GM12878 (cell line): ENCODE results near the gene SHISAL2B. TPM values are rescaled to one million over a fixed set of nuclear protein-coding genes. Genes with fewer than 3 reads are reported as not detected.
"Not testable (repeated sequence)": the region's sequence is repeated elsewhere in the genome, so short reads cannot be mapped to it uniquely, and the experiment has no call there.

Experiments
- ATAC-seq: fragments of 200-7000 bp; cut with Tn5 transposase; 3 replicates; pipeline ENCODE4 v1.9.1; 2020; ENCODE audit warnings: mild to moderate bottlenecking, moderate library complexity
- BruUV-seq: library from RNA; stranded (reverse); fragments of 400-500 nt; replicated peaks from 2 replicates; lab custom pipeline; 2021; lab: Mats Ljungman, UMichigan
- CTCF ChIA-PET: fragments of 300-600 bp; sonication (Branson Sonifier 250); formaldehyde crosslinking; extraction: SDS; loops from one replicate; lab custom pipeline; 2021; ENCODE audit warnings: inconsistent platforms; lab: Yijun Ruan, JAX
- POLR2A ChIA-PET: fragments of 350-600 bp; formaldehyde crosslinking; extraction: SDS; loops from one replicate; lab custom pipeline; 2021; ENCODE audit warnings: inconsistent platforms; lab: Charles Lee
- RAD21 ChIA-PET: fragments of 300-600 bp; sonication (Branson Sonifier 250); formaldehyde crosslinking; loops from one replicate; lab custom pipeline; 2023; ENCODE audit warnings: antibody characterized with exemption; ENCODE audit not compliant: unreplicated experiment; lab: Charles Lee
- SMC1A ChIA-PET: fragments of 300-600 bp; sonication (Branson Sonifier 250); formaldehyde crosslinking; loops from one replicate; lab custom pipeline; 2023; ENCODE audit not compliant: unreplicated experiment, uncharacterized antibody; lab: Charles Lee
- DNase-seq: peaks from one replicate; pipeline ENCODE4 v3.0.0-alpha.2; 2011; ENCODE audit warnings: low read depth, low spot score
- FAIRE-seq: peaks from 3 replicates; lab custom pipeline; 2011; peaks lifted over from hg19 to GRCh38; lab: Jason Lieb, UNC
- H2AFZ ChIP-seq: 2 replicates; pipeline ENCODE4 v1.6.0; 2011; ENCODE audit warnings: low read depth, low read length, control low read depth; ENCODE audit not compliant: control insufficient read depth
- H3K27ac ChIP-seq: 2 replicates; pipeline ENCODE4 v1.5.1; 2011; ENCODE audit warnings: control low read depth; ENCODE audit not compliant: control insufficient read depth, insufficient read depth
- H3K27me3 ChIP-seq, 2 experiments: replicated peaks in 1 of 2; 2 replicates each; pipeline versions ENCODE4 v1.6.0 to v1.6.1; 2011; ENCODE audit warnings: low read length in 1 of 2; ENCODE audit not compliant: control insufficient read depth in 2 of 2, insufficient read depth in 2 of 2
- H3K36me3 ChIP-seq, 2 experiments: 2 replicates each; pipeline ENCODE4 v1.5.1; 2011; ENCODE audit warnings: low read length in 1 of 2; ENCODE audit not compliant: control insufficient read depth in 2 of 2, insufficient read depth in 2 of 2
- H3K4me1 ChIP-seq: 2 replicates; pipeline ENCODE4 v1.6.1; 2011; ENCODE audit warnings: mild to moderate bottlenecking, low read length, moderate library complexity, mixed read lengths; ENCODE audit not compliant: control insufficient read depth, insufficient read depth
- H3K4me2 ChIP-seq: 2 replicates; pipeline ENCODE4 v1.6.0; 2011; ENCODE audit warnings: control low read depth; ENCODE audit not compliant: control insufficient read depth, insufficient read depth
- H3K4me3 ChIP-seq: fragments of 200-600 bp; sonication (generic); 2 replicates; pipeline ENCODE4 v1.5.1; 2016
- H3K79me2 ChIP-seq: 2 replicates; pipeline ENCODE4 v1.6.0; 2011; ENCODE audit warnings: low read length; ENCODE audit not compliant: control insufficient read depth, insufficient read depth
- H3K9ac ChIP-seq: 2 replicates; pipeline ENCODE4 v1.8.0; 2011; ENCODE audit warnings: low read length, control low read depth, mixed read lengths; ENCODE audit not compliant: control insufficient read depth, insufficient read depth
- H3K9me3 ChIP-seq: replicated peaks from 3 replicates; pipeline ENCODE4 v1.5.1; 2011; ENCODE audit warnings: mild to moderate bottlenecking, low read length; ENCODE audit not compliant: control insufficient read depth, insufficient read depth
- H4K20me1 ChIP-seq: 2 replicates; pipeline ENCODE4 v1.6.0; 2011; ENCODE audit not compliant: control insufficient read depth, insufficient read depth
- CREM ChIP-seq: IDR thresholded peaks from 2 replicates; pipeline ENCODE4 v1.6.1; 2014; ENCODE audit warnings: antibody characterized with exemption, low read depth
- GABPA ChIP-seq: IDR thresholded peaks from 2 replicates; pipeline ENCODE4 v1.6.1; 2014; ENCODE audit warnings: antibody characterized with exemption, low read depth, mild to moderate bottlenecking, inconsistent platforms
- HDAC2 ChIP-seq: fragments of 200-600 bp; sonication (generic); IDR thresholded peaks from 2 replicates; pipeline ENCODE4 v1.6.1; 2017
- NFIC ChIP-seq: IDR thresholded peaks from 2 replicates; pipeline ENCODE4 v1.6.1; 2012; ENCODE audit warnings: low read depth, mild to moderate bottlenecking, inconsistent platforms, low read length, moderate library complexity
- PAX8 ChIP-seq: fragments of 450-650 bp; IDR thresholded peaks from 2 replicates; pipeline ENCODE4 v1.6.1; 2017; ENCODE audit warnings: mild to moderate bottlenecking, moderate library complexity
- RFX5 ChIP-seq: IDR thresholded peaks from 2 replicates; pipeline ENCODE4 v1.6.1; 2011; ENCODE audit warnings: low read depth, low read length, improper control_type of control experiment
- ZNF217 ChIP-seq: fragments of 450-650 bp; IDR thresholded peaks from 2 replicates; pipeline ENCODE4 v1.6.1; 2017; ENCODE audit warnings: antibody characterized with exemption, mild to moderate bottlenecking
- WGBS: methylation state at CpG from one replicate; pipeline ENCODE4 v1.1.6; 2016; ENCODE audit warnings: low lambda C conversion rate; ENCODE audit not compliant: insufficient replicate concordance, insufficient coverage; ENCODE audit errors: missing lambda C conversion rate; 5-methylcytosine and 5-hydroxymethylcytosine counted together
- in situ Hi-C: fragments of 300-500 bp; cut with MboI; formaldehyde crosslinking; loops from 9 replicates; pipeline ENCODE4 v1.14.3; 2018; ENCODE audit warnings: mixed read lengths
- intact Hi-C: fragments of 100-400 bp; cut with micrococcal nuclease; formaldehyde crosslinking; loops from one replicate; pipeline ENCODE4 v1.14.2; 2022; ENCODE audit not compliant: unreplicated experiment
- polyA plus RNA-seq, 11 experiments: library from polyadenylated mRNA; depleted of rRNA in 4 of 11; unstranded in 6 of 11; stranded (reverse) in 5 of 11; fragments of >200 nt; fragmentation: Nextera tagmentation in 4 of 11; fragmentation: Illumina TruSeq in 1 of 11; extraction: Ambion mirVana in 4 of 11; extraction: Trizol in 1 of 11; gene quantifications; 1 replicate in 1 of 11; 2 replicates in 10 of 11; pipeline versions ENCODE4 v1.2.1 to v1.2.3, GENCODE V29; 2011 to 2016; ENCODE audit warnings: inconsistent platforms in 2 of 11, missing spikeins in 2 of 11, low read depth in 1 of 11
- total RNA-seq, 4 experiments: library from RNA; depleted of rRNA in 3 of 4; stranded (reverse); fragments of >200 nt in 3 of 4; fragmentation: Illumina TruSeq in 1 of 4; extraction: Trizol in 1 of 4; gene quantifications; 2 replicates each; pipeline versions ENCODE4 v1.2.1 to v1.2.3, GENCODE V29; 2013 to 2021
- TF ChIP-seq, protein P1 (sequence below): fragments of 450-650 bp; IDR thresholded peaks from 2 replicates; pipeline ENCODE4 v1.6.1; 2017; ENCODE audit warnings: mild to moderate bottlenecking, moderate library complexity
- TF ChIP-seq, protein P2 (sequence below): fragments of 450-650 bp; IDR thresholded peaks from 2 replicates; pipeline ENCODE4 v1.6.1; 2018; ENCODE audit warnings: borderline replicate concordance, mild to moderate bottlenecking; ENCODE audit not compliant: partially characterized antibody
- TF ChIP-seq, protein P3 (sequence below): IDR thresholded peaks from 2 replicates; pipeline ENCODE4 v1.6.1; 2011; ENCODE audit warnings: borderline replicate concordance, low read depth, mild to moderate bottlenecking, moderate library complexity, mixed read lengths, low read length; ENCODE audit not compliant: insufficient read depth; ENCODE audit errors: extremely low read length

The SHISAL2B gene
- total and polyA plus RNA-seq, 10 of the 15 experiments (the other 5 are each of a cell fraction or from before 2014, with no cell fraction given), result not detected

DNA sequence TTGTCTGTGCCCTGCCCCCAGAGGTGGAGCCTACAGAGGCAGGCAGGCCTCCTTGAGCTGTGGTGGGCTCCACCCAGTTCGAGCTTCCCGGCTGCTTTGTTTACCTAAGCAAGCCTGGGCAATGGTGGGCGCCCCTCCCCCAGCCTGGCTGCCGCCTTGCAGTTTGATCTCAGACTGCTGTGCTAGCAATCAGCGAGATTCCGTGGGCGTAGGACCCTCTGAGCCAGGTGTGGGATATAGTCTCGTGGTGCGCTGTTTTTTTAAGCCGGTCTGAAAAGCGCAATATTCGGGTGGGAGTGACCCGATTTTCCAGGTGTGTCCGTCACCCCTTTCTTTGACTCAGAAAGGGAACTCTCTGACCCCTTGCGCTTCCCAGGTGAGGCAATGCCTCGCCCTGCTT, 24.2 kb downstream of the SHISAL2B start:
- CTCF ChIA-PET, H3K79me2 ChIP-seq, H3K4me1 ChIP-seq, H3K4me2 ChIP-seq, H3K9me3 ChIP-seq, intact Hi-C loops, in situ Hi-C loops, RAD21 ChIA-PET, BruUV-seq, H3K4me3 ChIP-seq, H3K36me3 ChIP-seq, H4K20me1 ChIP-seq, H3K27ac ChIP-seq, SMC1A ChIA-PET, DNase-seq, H2AFZ ChIP-seq, H3K27me3 ChIP-seq, H3K9ac ChIP-seq, FAIRE-seq, POLR2A ChIA-PET, ATAC-seq: not testable (repeated sequence)
- WGBS, result 96% methylated on average over 8 of the region's 16 CpGs

DNA sequence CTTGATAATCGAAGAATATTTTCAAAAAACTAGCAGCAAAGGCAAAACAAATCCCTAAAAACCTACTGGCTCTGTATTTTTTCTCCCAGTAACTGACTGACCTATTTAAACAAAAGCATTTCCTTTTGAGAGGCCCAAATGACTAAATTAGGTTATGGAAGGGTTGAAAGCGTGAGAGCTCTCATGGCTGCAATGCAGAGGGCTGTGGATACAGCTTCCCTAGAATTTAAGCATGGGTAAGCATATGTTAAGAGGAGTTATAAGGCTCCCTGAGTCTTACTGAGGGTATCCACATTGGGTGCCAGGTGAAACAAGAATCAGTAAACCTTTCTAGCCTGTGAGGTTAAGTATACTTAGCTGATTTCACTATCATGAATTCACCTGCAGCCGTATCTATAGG, 32.3 kb downstream of the SHISAL2B start:
- Histone ChIP-seq H3K9ac (no peak overlapping the region), H3K79me2 (no peaks in the 10 kb centered on the region), H3K4me1 (no peaks in the 10 kb centered on the region), H3K4me3 (no peak overlapping the region), H3K36me3 (peaks cover 0 to 11% of the 10 kb centered on the region in 2 experiments; a peak in 1 of 4 replicates), H3K27ac (no peak overlapping the region), H3K27me3 (no peaks in the 10 kb centered on the region), H4K20me1 (no peaks in the 10 kb centered on the region), H2AFZ (no peak overlapping the region), H3K4me2 (no peak overlapping the region), H3K9me3 (no peaks in the 10 kb centered on the region)
- no peak for FAIRE-seq
- ATAC-seq, result no peak
- DNase-seq, result no peak
- ChIA-PET POLR2A (no interaction called here), RAD21 (interaction anchor here (1.6 kb wide), 1 partner anchor 9 kb away, joined by 3 read pairs; no protein-coding TSS in a partner anchor), SMC1A (interaction anchor here (1.5 kb wide), 1 partner anchor 16 kb away, joined by 3 read pairs; no protein-coding TSS in a partner anchor), CTCF (interaction anchor here (0.8 to 1.0 kb wide), 3 partner anchors 10 to 61 kb away, joined by 3 read pairs; no protein-coding TSS in a partner anchor)
- intact Hi-C loops (no loop called here), in situ Hi-C loops (no loop called here)
- 65% methylated on average over 3 of the region's 3 CpGs for WGBS
- no TSS peak for BruUV-seq
- no peak for TF ChIP-seq NFIC
- TF ChIP-seq, protein P1, sequence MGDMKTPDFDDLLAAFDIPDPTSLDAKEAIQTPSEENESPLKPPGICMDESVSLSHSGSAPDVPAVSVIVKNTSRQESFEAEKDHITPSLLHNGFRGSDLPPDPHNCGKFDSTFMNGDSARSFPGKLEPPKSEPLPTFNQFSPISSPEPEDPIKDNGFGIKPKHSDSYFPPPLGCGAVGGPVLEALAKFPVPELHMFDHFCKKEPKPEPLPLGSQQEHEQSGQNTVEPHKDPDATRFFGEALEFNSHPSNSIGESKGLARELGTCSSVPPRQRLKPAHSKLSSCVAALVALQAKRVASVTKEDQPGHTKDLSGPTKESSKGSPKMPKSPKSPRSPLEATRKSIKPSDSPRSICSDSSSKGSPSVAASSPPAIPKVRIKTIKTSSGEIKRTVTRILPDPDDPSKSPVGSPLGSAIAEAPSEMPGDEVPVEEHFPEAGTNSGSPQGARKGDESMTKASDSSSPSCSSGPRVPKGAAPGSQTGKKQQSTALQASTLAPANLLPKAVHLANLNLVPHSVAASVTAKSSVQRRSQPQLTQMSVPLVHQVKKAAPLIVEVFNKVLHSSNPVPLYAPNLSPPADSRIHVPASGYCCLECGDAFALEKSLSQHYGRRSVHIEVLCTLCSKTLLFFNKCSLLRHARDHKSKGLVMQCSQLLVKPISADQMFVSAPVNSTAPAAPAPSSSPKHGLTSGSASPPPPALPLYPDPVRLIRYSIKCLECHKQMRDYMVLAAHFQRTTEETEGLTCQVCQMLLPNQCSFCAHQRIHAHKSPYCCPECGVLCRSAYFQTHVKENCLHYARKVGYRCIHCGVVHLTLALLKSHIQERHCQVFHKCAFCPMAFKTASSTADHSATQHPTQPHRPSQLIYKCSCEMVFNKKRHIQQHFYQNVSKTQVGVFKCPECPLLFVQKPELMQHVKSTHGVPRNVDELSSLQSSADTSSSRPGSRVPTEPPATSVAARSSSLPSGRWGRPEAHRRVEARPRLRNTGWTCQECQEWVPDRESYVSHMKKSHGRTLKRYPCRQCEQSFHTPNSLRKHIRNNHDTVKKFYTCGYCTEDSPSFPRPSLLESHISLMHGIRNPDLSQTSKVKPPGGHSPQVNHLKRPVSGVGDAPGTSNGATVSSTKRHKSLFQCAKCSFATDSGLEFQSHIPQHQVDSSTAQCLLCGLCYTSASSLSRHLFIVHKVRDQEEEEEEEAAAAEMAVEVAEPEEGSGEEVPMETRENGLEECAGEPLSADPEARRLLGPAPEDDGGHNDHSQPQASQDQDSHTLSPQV, result no peak
- TF ChIP-seq ZNF217, result no peak
- no peak for TF ChIP-seq PAX8
- TF ChIP-seq, protein P2, sequence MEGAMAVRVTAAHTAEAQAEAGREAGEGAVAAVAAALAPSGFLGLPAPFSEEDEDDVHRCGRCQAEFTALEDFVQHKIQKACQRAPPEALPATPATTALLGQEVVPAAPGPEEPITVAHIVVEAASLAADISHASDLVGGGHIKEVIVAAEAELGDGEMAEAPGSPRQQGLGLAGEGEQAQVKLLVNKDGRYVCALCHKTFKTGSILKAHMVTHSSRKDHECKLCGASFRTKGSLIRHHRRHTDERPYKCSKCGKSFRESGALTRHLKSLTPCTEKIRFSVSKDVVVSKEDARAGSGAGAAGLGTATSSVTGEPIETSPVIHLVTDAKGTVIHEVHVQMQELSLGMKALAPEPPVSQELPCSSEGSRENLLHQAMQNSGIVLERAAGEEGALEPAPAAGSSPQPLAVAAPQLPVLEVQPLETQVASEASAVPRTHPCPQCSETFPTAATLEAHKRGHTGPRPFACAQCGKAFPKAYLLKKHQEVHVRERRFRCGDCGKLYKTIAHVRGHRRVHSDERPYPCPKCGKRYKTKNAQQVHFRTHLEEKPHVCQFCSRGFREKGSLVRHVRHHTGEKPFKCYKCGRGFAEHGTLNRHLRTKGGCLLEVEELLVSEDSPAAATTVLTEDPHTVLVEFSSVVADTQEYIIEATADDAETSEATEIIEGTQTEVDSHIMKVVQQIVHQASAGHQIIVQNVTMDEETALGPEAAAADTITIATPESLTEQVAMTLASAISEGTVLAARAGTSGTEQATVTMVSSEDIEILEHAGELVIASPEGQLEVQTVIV, result no peak
- no peak for TF ChIP-seq RFX5
- TF ChIP-seq HDAC2, result no peak
- TF ChIP-seq, protein P3, sequence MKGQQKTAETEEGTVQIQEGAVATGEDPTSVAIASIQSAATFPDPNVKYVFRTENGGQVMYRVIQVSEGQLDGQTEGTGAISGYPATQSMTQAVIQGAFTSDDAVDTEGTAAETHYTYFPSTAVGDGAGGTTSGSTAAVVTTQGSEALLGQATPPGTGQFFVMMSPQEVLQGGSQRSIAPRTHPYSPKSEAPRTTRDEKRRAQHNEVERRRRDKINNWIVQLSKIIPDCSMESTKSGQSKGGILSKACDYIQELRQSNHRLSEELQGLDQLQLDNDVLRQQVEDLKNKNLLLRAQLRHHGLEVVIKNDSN, result no peak
- no peak for TF ChIP-seq CREM
- no peak for TF ChIP-seq GABPA
